ES-I3 (cell line): Measurements from ENCODE around the gene QRICH1.
"Not testable (repeated sequence)": the region's sequence is repeated elsewhere in the genome, so short reads cannot be mapped to it uniquely, and the experiment has no call there.

Experiments used
- H3K36me3 ChIP-seq: 2 replicates; pipeline ENCODE4 v1.6.1; 2013; ENCODE audit warnings: mild to moderate bottlenecking, low read length, control low read depth, moderate library complexity; ENCODE audit not compliant: insufficient read depth
- H3K4me1 ChIP-seq: 2 replicates; pipeline ENCODE4 v1.6.1; 2013; ENCODE audit warnings: mild to moderate bottlenecking, control low read depth, low read length; ENCODE audit not compliant: insufficient read depth
- H3K9ac ChIP-seq: 2 replicates; pipeline ENCODE4 v1.6.1; 2013; ENCODE audit warnings: low read depth, mild to moderate bottlenecking, low read length, moderate library complexity
- H3K9me3 ChIP-seq: 2 replicates; pipeline ENCODE4 v1.6.1; 2013; ENCODE audit warnings: mild to moderate bottlenecking, low read length, moderate library complexity; ENCODE audit not compliant: control insufficient read depth, insufficient read depth

Gene QRICH1

GRCh38 chr3:49008627-49009026 is 85.2 kb downstream of the QRICH1 start:
- not testable (repeated sequence) for H3K4me1 ChIP-seq, H3K9me3 ChIP-seq, H3K36me3 ChIP-seq
- peak overlapping the region; percentile 84; the same call in 1 of the 2 replicates for H3K9ac ChIP-seq

GRCh38 chr3:49007771-49008528 is 85.9 kb downstream of the QRICH1 start:
- H3K36me3 ChIP-seq: peaks cover 3% of the 10 kb centered on the region; the same call in 1 of the 2 replicates
- H3K4me1 ChIP-seq: 0 out of 2 replicates have a peak, but pooled peaks cover 2% of the 10 kb centered on the region
- no peaks in the 10 kb centered on the region for H3K9me3 ChIP-seq
- H3K9ac ChIP-seq: peak overlapping the region; percentile 84

- Histone ChIP-seq H3K9me3 (no peaks in the 10 kb centered on the region), H3K36me3 (peaks cover 3% of the 10 kb centered on the region; the same call in 1 of the 2 replicates), H3K9ac (peak within 1 kb of the TSS; percentile 84), H3K4me1 (0 out of 2 replicates have a peak, but pooled peaks cover 2% of the 10 kb centered on the region)
Measured at GRCh38 chr3:49007068-49007770, 86.7 kb downstream of the QRICH1 start, which contains the start of gene WDR6. TSS of gene WDR6 (plus strand) at chr3:49007391. CDS start at chr3:49007432, 41 bp downstream.

GRCh38 chr3:49006408-49007067 is 87.3 kb downstream of the QRICH1 start:
- H3K36me3 ChIP-seq: peaks cover 2% of the 10 kb centered on the region; the same call in 1 of the 2 replicates
- H3K9me3 ChIP-seq: no peaks in the 10 kb centered on the region
- peak overlapping the region; percentile 84 for H3K9ac ChIP-seq
- 0 out of 2 replicates have a peak, but pooled peaks cover 2% of the 10 kb centered on the region for H3K4me1 ChIP-seq

GRCh38 chr3:49005998-49006397 is 87.9 kb downstream of the QRICH1 start:
- 0 out of 2 replicates have a peak, but pooled peaks cover 2% of the 10 kb centered on the region for H3K4me1 ChIP-seq
- no peaks in the 10 kb centered on the region for H3K9me3 ChIP-seq
- H3K9ac ChIP-seq: peak overlapping the region; percentile 84
- H3K36me3 ChIP-seq: no peaks in the 10 kb centered on the region

- Histone ChIP-seq H3K9ac (no peak overlapping the region), H3K9me3 (no peaks in the 10 kb centered on the region), H3K4me1 (0 out of 2 replicates have a peak, but pooled peaks cover 2% of the 10 kb centered on the region), H3K36me3 (no peaks in the 10 kb centered on the region)
Measured at GRCh38 chr3:49005303-49005680, 88.6 kb downstream of the QRICH1 start.

- H3K9ac ChIP-seq: no peak overlapping the region
- no peaks in the 10 kb centered on the region for H3K36me3 ChIP-seq
- 0 out of 2 replicates have a peak, but pooled peaks cover 2% of the 10 kb centered on the region for H3K4me1 ChIP-seq
- no peaks in the 10 kb centered on the region for H3K9me3 ChIP-seq
Measured at GRCh38 chr3:49004352-49005302, 89.2 kb downstream of the QRICH1 start.

GRCh38 chr3:49001155-49001554 is 92.7 kb downstream of the QRICH1 start:
- no peak overlapping the region for H3K9ac ChIP-seq
- H3K36me3 ChIP-seq: no peaks in the 10 kb centered on the region
- H3K9me3 ChIP-seq: no peaks in the 10 kb centered on the region
- H3K4me1 ChIP-seq: peaks cover 5% of the 10 kb centered on the region; the same call in 1 of the 2 replicates

- H3K9ac ChIP-seq: no peak overlapping the region
Measured at GRCh38 chr3:48999085-48999858, 94.6 kb downstream of the QRICH1 start.

GRCh38 chr3:48997714-48998637 is 95.9 kb downstream of the QRICH1 start:
- no peaks in the 10 kb centered on the region for H3K36me3 ChIP-seq
- H3K4me1 ChIP-seq: peaks cover 5% of the 10 kb centered on the region; the same call in 1 of the 2 replicates
- H3K9ac ChIP-seq: no peak overlapping the region

More at GRCh38 chr3:48999085-48999858, 94.6 kb downstream of the QRICH1 start:
- peaks cover 5% of the 10 kb centered on the region; the same call in 1 of the 2 replicates for H3K4me1 ChIP-seq
- no peaks in the 10 kb centered on the region for H3K9me3 ChIP-seq
- no peaks in the 10 kb centered on the region for H3K36me3 ChIP-seq

GRCh38 chr3:48997102-48997635 is 96.7 kb downstream of the QRICH1 start:
- Histone ChIP-seq H3K9ac (no peak overlapping the region), H3K9me3 (no peaks in the 10 kb centered on the region), H3K4me1 (peaks cover 5% of the 10 kb centered on the region; the same call in 1 of the 2 replicates), H3K36me3 (no peaks in the 10 kb centered on the region)

More at GRCh38 chr3:48997714-48998637, 95.9 kb downstream of the QRICH1 start:
- no peaks in the 10 kb centered on the region for H3K9me3 ChIP-seq

- no peaks in the 10 kb centered on the region for H3K9me3 ChIP-seq
- no peaks in the 10 kb centered on the region for H3K36me3 ChIP-seq
- H3K4me1 ChIP-seq: peaks cover 5% of the 10 kb centered on the region
- no peak overlapping the region for H3K9ac ChIP-seq
Measured at GRCh38 chr3:48996640-48997039, 97.2 kb downstream of the QRICH1 start.
